Epithelial cell of proximal tubule (primary cell): ENCODE data around the gene NTM. TPM values are rescaled to one million over a fixed set of nuclear protein-coding genes. Genes with fewer than 3 reads are reported as not detected.

Experiments
- DNase-seq: peaks from one replicate; pipeline ENCODE4 v3.0.0-alpha.2; 2011; ENCODE audit warnings: low read depth
- H3K4me3 ChIP-seq: 2 replicates; pipeline ENCODE4 v1.5.1; 2011; ENCODE audit warnings: low read depth, mild to moderate bottlenecking, low read length
- total RNA-seq: library from RNA; depleted of rRNA; stranded (reverse); fragments of >200 nt; gene quantifications from 2 replicates; pipeline ENCODE4 v1.2.3, GENCODE V29; 2015
- TF ChIP-seq, protein P1 (sequence below): conservative IDR thresholded peaks from 2 replicates; pipeline ENCODE4 v1.5.1; 2012; ENCODE audit warnings: low read depth, mild to moderate bottlenecking, low read length

Gene NTM
- total RNA-seq, 1 donor from 2014 or later: 5.3 TPM

DNA sequence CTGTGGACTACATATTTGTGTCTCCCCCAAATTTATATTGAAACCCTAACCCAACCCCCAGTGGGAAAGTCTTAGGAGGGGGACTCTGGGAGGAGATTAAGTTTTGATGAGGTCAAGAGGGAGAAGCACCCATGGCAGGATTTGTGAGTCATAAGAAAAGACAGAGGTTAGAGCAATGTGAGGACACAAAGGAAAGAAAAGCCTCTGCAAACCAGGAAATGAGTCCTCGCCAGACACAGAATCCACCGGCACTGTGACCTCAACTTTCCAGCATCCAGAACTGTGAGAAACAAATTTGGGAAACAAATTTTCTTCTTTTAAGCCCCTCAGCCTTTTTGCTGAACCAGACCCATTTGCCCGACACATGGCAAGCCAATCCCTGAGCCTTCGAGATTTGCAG lies 397.0 kb downstream of the NTM start:
- DNase-seq: no peak

DNA sequence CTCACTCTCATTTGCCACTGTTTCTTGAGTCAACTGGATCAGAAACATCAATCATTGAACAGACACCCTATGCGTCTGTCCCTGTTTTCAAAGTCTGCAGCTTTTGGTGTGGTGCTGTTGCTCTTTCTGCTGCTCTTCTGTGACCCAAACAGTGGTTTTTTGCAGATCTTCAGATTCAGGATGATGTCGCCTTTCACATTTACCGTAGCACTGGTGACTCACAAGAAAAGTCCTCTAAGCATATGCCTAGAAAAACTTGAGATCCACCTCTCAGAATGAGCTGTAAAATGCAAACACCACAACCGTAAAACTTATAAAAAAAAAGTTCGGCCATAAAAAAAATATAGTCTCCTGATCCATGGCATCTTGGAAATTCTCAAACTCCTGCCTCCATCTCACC lies 400.4 kb downstream of the NTM start:
- H3K4me3 ChIP-seq: no peak overlapping the region
- TF ChIP-seq, protein P1, sequence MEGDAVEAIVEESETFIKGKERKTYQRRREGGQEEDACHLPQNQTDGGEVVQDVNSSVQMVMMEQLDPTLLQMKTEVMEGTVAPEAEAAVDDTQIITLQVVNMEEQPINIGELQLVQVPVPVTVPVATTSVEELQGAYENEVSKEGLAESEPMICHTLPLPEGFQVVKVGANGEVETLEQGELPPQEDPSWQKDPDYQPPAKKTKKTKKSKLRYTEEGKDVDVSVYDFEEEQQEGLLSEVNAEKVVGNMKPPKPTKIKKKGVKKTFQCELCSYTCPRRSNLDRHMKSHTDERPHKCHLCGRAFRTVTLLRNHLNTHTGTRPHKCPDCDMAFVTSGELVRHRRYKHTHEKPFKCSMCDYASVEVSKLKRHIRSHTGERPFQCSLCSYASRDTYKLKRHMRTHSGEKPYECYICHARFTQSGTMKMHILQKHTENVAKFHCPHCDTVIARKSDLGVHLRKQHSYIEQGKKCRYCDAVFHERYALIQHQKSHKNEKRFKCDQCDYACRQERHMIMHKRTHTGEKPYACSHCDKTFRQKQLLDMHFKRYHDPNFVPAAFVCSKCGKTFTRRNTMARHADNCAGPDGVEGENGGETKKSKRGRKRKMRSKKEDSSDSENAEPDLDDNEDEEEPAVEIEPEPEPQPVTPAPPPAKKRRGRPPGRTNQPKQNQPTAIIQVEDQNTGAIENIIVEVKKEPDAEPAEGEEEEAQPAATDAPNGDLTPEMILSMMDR: no peak
- no peak for DNase-seq

More for the DNA sequence above, 397.0 kb downstream of the NTM start:
- TF ChIP-seq, protein P1: no peak
- H3K4me3 ChIP-seq: no peak overlapping the region

DNA sequence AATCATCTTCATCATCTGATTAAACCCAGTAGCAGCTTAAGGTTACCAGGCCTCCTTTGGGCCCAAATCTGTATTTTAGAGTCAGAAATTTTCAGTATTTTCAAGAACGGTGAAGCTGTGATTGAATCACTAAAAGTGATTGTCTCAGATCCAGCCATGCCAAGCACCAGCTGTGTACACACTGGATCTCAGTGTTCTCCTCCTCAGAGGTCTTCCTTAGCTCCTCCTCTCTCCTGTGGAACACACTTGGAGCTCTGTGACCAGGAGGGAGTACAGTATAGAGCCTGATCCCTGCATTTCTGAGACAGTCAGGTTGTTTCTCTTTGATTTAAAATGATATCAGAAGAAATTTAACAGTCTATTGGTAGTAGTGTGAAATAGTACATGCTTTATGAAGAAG lies 401.1 kb downstream of the NTM start:
- DNase-seq: no peak

DNA sequence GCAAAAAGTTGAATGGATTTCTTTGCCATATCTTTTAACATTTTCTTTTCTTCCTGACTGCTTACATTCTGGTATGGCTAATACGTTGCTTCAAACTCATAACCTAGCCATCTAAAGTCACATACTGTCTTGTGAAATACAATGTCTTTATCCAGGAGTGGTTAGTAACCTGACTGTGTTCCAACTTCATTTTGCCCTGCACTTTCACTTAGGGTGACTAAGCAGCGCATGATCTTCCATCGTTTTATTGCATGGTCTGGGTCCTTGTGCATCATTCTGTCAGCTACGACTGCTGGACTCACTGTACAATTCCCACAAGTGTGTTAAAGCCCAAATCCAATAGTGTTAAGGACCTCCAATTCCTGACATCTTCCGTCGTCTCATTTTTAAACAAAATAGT lies 403.2 kb downstream of the NTM start:
- DNase-seq: no peak
- TF ChIP-seq, protein P1: no peak
- no peak overlapping the region for H3K4me3 ChIP-seq

More for the DNA sequence above, 401.1 kb downstream of the NTM start:
- TF ChIP-seq, protein P1: no peak
- no peak overlapping the region for H3K4me3 ChIP-seq

DNA sequence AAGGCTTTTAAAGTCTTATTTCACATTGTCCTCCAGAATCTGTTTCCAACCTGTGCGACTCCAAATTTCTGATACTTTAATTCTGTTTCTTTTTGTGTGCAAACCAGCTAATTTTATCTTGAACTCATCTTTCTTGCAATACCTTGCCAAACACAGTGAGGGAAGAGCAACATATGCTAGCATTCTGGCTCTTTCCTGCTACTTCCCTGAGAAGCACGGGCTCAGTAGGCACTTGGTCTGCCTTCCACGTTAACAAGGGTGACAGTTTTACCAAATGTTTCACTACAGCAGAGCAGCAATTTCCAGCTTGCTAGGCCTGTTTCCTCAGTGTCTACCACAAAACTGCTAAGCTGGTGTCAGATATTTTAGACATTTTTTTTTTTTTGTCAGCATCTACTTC lies 405.8 kb downstream of the NTM start:
- DNase-seq: no peak
- no peak overlapping the region for H3K4me3 ChIP-seq
- TF ChIP-seq, protein P1: no peak

DNA sequence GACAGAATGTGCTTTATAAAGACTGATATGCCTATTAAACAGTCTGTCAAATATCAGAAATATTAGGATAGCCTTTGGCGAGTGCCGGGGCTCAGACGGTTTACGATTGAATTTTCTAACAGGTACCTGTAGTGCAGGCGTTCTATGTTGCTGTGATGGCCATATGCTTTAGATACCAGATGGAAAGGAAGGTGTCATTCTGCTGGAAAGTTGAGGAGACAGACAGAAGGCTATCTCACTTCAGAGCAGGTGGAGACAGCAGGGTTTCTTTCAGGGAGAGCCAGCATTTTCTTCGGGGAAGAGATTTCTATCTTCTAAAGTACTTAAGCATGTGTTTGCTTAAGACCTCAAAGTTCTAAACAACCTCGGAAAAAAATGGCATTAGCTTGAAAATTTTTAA lies 415.4 kb downstream of the NTM start:
- TF ChIP-seq, protein P1: no peak
- H3K4me3 ChIP-seq: no peak overlapping the region
- no peak for DNase-seq

DNA sequence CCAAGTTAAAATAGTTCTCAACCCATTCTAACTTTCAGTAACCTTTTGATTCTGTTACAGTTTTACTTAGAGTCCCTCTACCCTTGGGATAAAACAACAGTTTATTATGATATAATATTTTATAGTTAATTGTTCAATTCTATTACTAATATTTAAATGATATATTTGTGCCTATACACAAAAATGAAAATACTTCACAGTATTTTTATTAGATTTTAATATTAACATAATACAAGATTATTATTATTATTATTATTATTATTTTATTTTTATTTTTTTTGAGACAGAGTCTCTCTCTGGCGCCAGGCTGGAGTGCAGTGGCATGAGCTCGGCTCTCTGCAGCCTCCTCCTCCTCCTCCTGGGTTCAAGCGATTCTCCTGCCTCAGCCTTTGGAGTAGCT lies 416.7 kb downstream of the NTM start:
- TF ChIP-seq, protein P1: no peak
- H3K4me3 ChIP-seq: no peak overlapping the region
- DNase-seq: no peak
